H1 (cell line): ENCODE measurements around the gene NEO1. TPM values are rescaled to one million over a fixed set of nuclear protein-coding genes. Genes with fewer than 3 reads are reported as not detected.

Experiments
- CTCF ChIA-PET: fragments of 300-600 bp; sonication (Branson Sonifier 250); formaldehyde crosslinking; loops from one replicate; lab custom pipeline; 2021; ENCODE audit not compliant: partially characterized antibody; lab: Charles Lee
- POLR2A ChIA-PET: fragments of 300-600 bp; sonication (Branson Sonifier 250); formaldehyde crosslinking; loops from one replicate; lab custom pipeline; 2021; ENCODE audit warnings: inconsistent platforms; ENCODE audit not compliant: partially characterized antibody; lab: Charles Lee
- DNase-seq, 2 experiments: peaks; one replicate each; pipeline versions ENCODE4 v3.0.0 to v3.0.0-alpha.2; 2010 to 2022; ENCODE audit warnings: low spot score in 2 of 2, low read depth in 1 of 2, mixed read lengths in 1 of 2
- FAIRE-seq: peaks from 2 replicates; lab custom pipeline; 2011; peaks lifted over from hg19 to GRCh38; lab: Jason Lieb, UNC
- H2AFZ ChIP-seq: 2 replicates; pipeline ENCODE4 v1.8.1; 2012; ENCODE audit warnings: low read length, inconsistent platforms
- H2AK5ac ChIP-seq: 2 replicates; pipeline ENCODE4 v1.6.1; 2013; ENCODE audit warnings: low read depth, low read length
- H2BK120ac ChIP-seq: replicated peaks from 2 replicates; pipeline ENCODE3; 2013; ENCODE audit warnings: low read depth, low read length, inconsistent platforms
- H2BK12ac ChIP-seq: 2 replicates; pipeline ENCODE4 v1.6.1; 2013; ENCODE audit warnings: low read depth, low read length
- H2BK15ac ChIP-seq: 2 replicates; pipeline ENCODE4 v1.6.1; 2013; ENCODE audit warnings: low read length
- H2BK20ac ChIP-seq: 2 replicates; pipeline ENCODE4 v1.6.1; 2013; ENCODE audit warnings: low read length
- H2BK5ac ChIP-seq: 2 replicates; pipeline ENCODE4 v1.6.1; 2013; ENCODE audit warnings: low read depth, low read length
- H3K14ac ChIP-seq: 2 replicates; pipeline ENCODE4 v1.6.1; 2013; ENCODE audit warnings: inconsistent platforms; ENCODE audit not compliant: insufficient read length
- H3K18ac ChIP-seq: 2 replicates; pipeline ENCODE4 v1.6.1; 2013; ENCODE audit warnings: low read length; ENCODE audit errors: extremely low read depth
- H3K23ac ChIP-seq: 2 replicates; pipeline ENCODE4 v1.6.1; 2013; ENCODE audit warnings: inconsistent platforms; ENCODE audit not compliant: insufficient read length
- H3K23me2 ChIP-seq: 2 replicates; pipeline ENCODE4 v1.6.1; 2013; ENCODE audit warnings: low read depth, low read length
- H3K27ac ChIP-seq: 2 replicates; pipeline ENCODE4 v1.6.1; 2011; ENCODE audit warnings: low read depth, low read length, inconsistent platforms
- H3K27me3 ChIP-seq, 4 experiments: replicated peaks in 1 of 4; 1 replicate in 1 of 4; 2 replicates in 3 of 4; pipeline versions ENCODE4 v1.6.1 to v1.8.1; 2011 to 2013; ENCODE audit warnings: low read length in 3 of 4, mild to moderate bottlenecking in 3 of 4, inconsistent platforms in 2 of 4, mixed read lengths in 2 of 4, moderate library complexity in 1 of 4; ENCODE audit not compliant: control insufficient read depth in 3 of 4, insufficient read depth in 3 of 4; ENCODE audit errors: extremely low read depth in 1 of 4
- H3K36me3 ChIP-seq, 4 experiments: 2 replicates each; pipeline versions ENCODE4 v1.6.1 to v1.8.1; 2011 to 2013; ENCODE audit warnings: mild to moderate bottlenecking in 4 of 4, low read length in 3 of 4, moderate library complexity in 2 of 4, control low read depth in 1 of 4, inconsistent platforms in 1 of 4; ENCODE audit not compliant: insufficient read depth in 4 of 4, control insufficient read depth in 2 of 4
- H3K4ac ChIP-seq: replicated peaks from 2 replicates; pipeline ENCODE3; 2013; ENCODE audit warnings: low read length, low read depth, mixed read lengths, inconsistent platforms; ENCODE audit not compliant: insufficient read length
- H3K4me1 ChIP-seq, 4 experiments: replicated peaks in 1 of 4; 1 replicate in 1 of 4; 2 replicates in 3 of 4; pipeline versions ENCODE4 v1.6.1 to v1.8.1; 2011 to 2013; ENCODE audit warnings: low read length in 3 of 4, inconsistent platforms in 2 of 4, mixed read lengths in 1 of 4; ENCODE audit not compliant: insufficient read depth in 4 of 4, control insufficient read depth in 3 of 4
- H3K4me2 ChIP-seq, 2 experiments: 2 replicates each; pipeline versions ENCODE4 v1.6.1 to v1.8.1; 2011 to 2013; ENCODE audit warnings: low read depth in 2 of 2, low read length in 2 of 2, control low read depth in 1 of 2, inconsistent platforms in 1 of 2, mild to moderate bottlenecking in 1 of 2; ENCODE audit not compliant: insufficient read depth in 1 of 2
- H3K4me3 ChIP-seq, 4 experiments: fragments of 200-600, 300-600 bp in 1 of 4; sonication (generic), shearing (Covaris generic), sonication (Bioruptor Twin) in 1 of 4; 2 replicates each; pipeline versions ENCODE4 v1.5.1 to v1.8.1; 2011 to 2016; ENCODE audit warnings: low read length in 4 of 4, low read depth in 3 of 4, control low read depth in 2 of 4, inconsistent platforms in 2 of 4, mild to moderate bottlenecking in 2 of 4, mixed read lengths in 1 of 4, moderate library complexity in 1 of 4; ENCODE audit not compliant: insufficient read depth in 2 of 4; ENCODE audit errors: extremely low read depth in 1 of 4
- H3K56ac ChIP-seq: replicated peaks from 2 replicates; pipeline ENCODE3; 2013; ENCODE audit warnings: low read depth, mild to moderate bottlenecking, mixed read lengths, low read length, inconsistent platforms; ENCODE audit not compliant: insufficient read length
- H3K79me1 ChIP-seq: 2 replicates; pipeline ENCODE4 v1.6.1; 2013; ENCODE audit warnings: low read depth, low read length, control low read depth
- H3K79me2 ChIP-seq, 2 experiments: 2 replicates each; pipeline versions ENCODE4 v1.6.1 to v1.8.1; 2012 to 2013; ENCODE audit warnings: low read length in 2 of 2, mild to moderate bottlenecking in 2 of 2, inconsistent platforms in 1 of 2; ENCODE audit not compliant: insufficient read depth in 2 of 2, control insufficient read depth in 1 of 2
- H3K9ac ChIP-seq, 4 experiments: replicated peaks in 1 of 4; 1 replicate in 1 of 4; 2 replicates in 3 of 4; pipeline versions ENCODE4 v1.6.1 to v1.8.1; 2011 to 2013; ENCODE audit warnings: low read depth in 3 of 4, low read length in 3 of 4, control low read depth in 2 of 4, mild to moderate bottlenecking in 2 of 4, moderate library complexity in 2 of 4, inconsistent platforms in 1 of 4; ENCODE audit errors: extremely low read depth in 1 of 4
- H3K9me3 ChIP-seq, 2 experiments: 2 replicates each; pipeline versions ENCODE4 v1.6.1 to v1.8.1; 2012 to 2013; ENCODE audit warnings: mild to moderate bottlenecking in 2 of 2, moderate library complexity in 2 of 2, control low read depth in 1 of 2, inconsistent platforms in 1 of 2, low read depth in 1 of 2, low read length in 1 of 2, mixed read lengths in 1 of 2; ENCODE audit not compliant: insufficient read depth in 2 of 2
- H4K20me1 ChIP-seq, 2 experiments: replicated peaks in 1 of 2; 2 replicates each; pipeline versions ENCODE3 to v1.8.1; 2011 to 2013; ENCODE audit warnings: inconsistent platforms in 2 of 2, low read length in 2 of 2, mild to moderate bottlenecking in 1 of 2; ENCODE audit not compliant: insufficient read depth in 2 of 2, control insufficient read depth in 1 of 2
- H4K5ac ChIP-seq: 2 replicates; pipeline ENCODE4 v1.6.1; 2013; ENCODE audit warnings: low read length, low read depth, mixed read lengths, inconsistent platforms; ENCODE audit not compliant: insufficient read length
- H4K8ac ChIP-seq: 2 replicates; pipeline ENCODE4 v1.8.0; 2013; ENCODE audit warnings: mild to moderate bottlenecking, moderate library complexity, low read length, inconsistent platforms; ENCODE audit not compliant: insufficient read depth; ENCODE audit errors: extremely low read depth
- H4K91ac ChIP-seq: replicated peaks from 2 replicates; pipeline ENCODE3; 2013; ENCODE audit warnings: low read length, mixed read lengths, inconsistent platforms; ENCODE audit not compliant: insufficient read length
- BCL11A ChIP-seq, 2 experiments: IDR thresholded peaks; one replicate each; pipeline ENCODE4 v1.6.1; 2011; ENCODE audit warnings: low read depth in 2 of 2, low read length in 2 of 2, mild to moderate bottlenecking in 2 of 2
- CBX5 ChIP-seq: fragments of 300-800, 300-1000 bp; sonication (generic); IDR thresholded peaks from 2 replicates; pipeline ENCODE4 v1.7.1; 2016; ENCODE audit warnings: antibody characterized with exemption, low read length, low read depth
- CBX8 ChIP-seq: fragments of 300-800, 300-1000 bp; sonication (generic); IDR thresholded peaks from 2 replicates; pipeline ENCODE4 v1.7.1; 2016; ENCODE audit warnings: low read depth, low read length, borderline replicate concordance
- EP300 ChIP-seq, 2 experiments: IDR thresholded peaks; 1 replicate in 1 of 2; 2 replicates in 1 of 2; pipeline ENCODE4 v1.6.1; 2011 to 2012; ENCODE audit warnings: low read depth in 2 of 2, low read length in 2 of 2, mild to moderate bottlenecking in 2 of 2, borderline replicate concordance in 1 of 2, inconsistent platforms in 1 of 2, moderate library complexity in 1 of 2
- EZH2 ChIP-seq: fragments of 200-600 bp; sonication (generic); IDR thresholded peaks from 2 replicates; pipeline ENCODE4 v1.7.1; 2012; ENCODE audit warnings: low read depth, mild to moderate bottlenecking, moderate library complexity, low read length, inconsistent platforms; ENCODE audit not compliant: severe bottlenecking
- HDAC2 ChIP-seq, 2 experiments: fragments of 300-600 bp in 1 of 2; sonication (generic) in 1 of 2; IDR thresholded peaks; 2 replicates each; pipeline ENCODE4 v1.6.1; 2011 to 2012; ENCODE audit warnings: low read depth in 2 of 2, low read length in 2 of 2, mild to moderate bottlenecking in 2 of 2, moderate library complexity in 2 of 2, borderline replicate concordance in 1 of 2, inconsistent platforms in 1 of 2
- HDAC6 ChIP-seq: IDR thresholded peaks from one replicate; pipeline ENCODE4 v1.7.1; 2012; ENCODE audit warnings: low read depth, mild to moderate bottlenecking, inconsistent platforms, low read length, moderate library complexity
- POU5F1 ChIP-seq: IDR thresholded peaks from 2 replicates; pipeline ENCODE4 v1.6.1; 2011; ENCODE audit warnings: low read depth, mild to moderate bottlenecking, low read length, moderate library complexity
- RAD21 ChIP-seq, 2 experiments: IDR thresholded peaks in 1 of 2; conservative IDR thresholded peaks in 1 of 2; 2 replicates each; pipeline ENCODE4 v1.6.1; 2011; ENCODE audit warnings: low read depth in 2 of 2, low read length in 2 of 2, improper control_type of control experiment in 1 of 2, inconsistent platforms in 1 of 2, mild to moderate bottlenecking in 1 of 2, moderate library complexity in 1 of 2
- RXRA ChIP-seq: IDR thresholded peaks from 2 replicates; pipeline ENCODE4 v1.6.1; 2011; ENCODE audit warnings: low read depth, mild to moderate bottlenecking, low read length, moderate library complexity; ENCODE audit not compliant: insufficient read depth
- polyA plus RNA-seq, 7 experiments: library from polyadenylated mRNA; depleted of rRNA in 3 of 7; stranded (reverse) in 5 of 7; unstranded in 2 of 7; fragments of >200 nt in 5 of 7; fragments of 200-250 nt in 2 of 7; gene quantifications; 1 replicate in 5 of 7; 2 replicates in 1 of 7; 4 replicates in 1 of 7; pipeline versions ENCODE4 v1.2.1 to v1.2.3, GENCODE V29; 2011 to 2013; ENCODE audit warnings: missing spikeins in 2 of 7, mixed read lengths in 2 of 7
- total RNA-seq: library from RNA; stranded (reverse); fragmentation: NEBNext Ultra II Directional; extraction: Animal tissue kit (Norgen Biotek cat#: 25700); gene quantifications from 2 replicates; pipeline ENCODE4 v1.2.1, GENCODE V29; 2021
- TF ChIP-seq, protein P1 (sequence below), 3 experiments: IDR thresholded peaks; 1 replicate in 2 of 3; 2 replicates in 1 of 3; pipeline versions ENCODE4 v1.5.1 to v1.6.1; 2011; ENCODE audit warnings: low read length in 3 of 3, mild to moderate bottlenecking in 3 of 3, inconsistent platforms in 2 of 3, low read depth in 1 of 3, moderate library complexity in 1 of 3; ENCODE audit not compliant: insufficient read depth in 1 of 3; ENCODE audit errors: control extremely low read depth in 1 of 3

The NEO1 gene
- total and polyA plus RNA-seq, 2 of the 8 experiments (the other 6 are each of a cell fraction or from before 2014, with no cell fraction given): 36.0 to 51.0 TPM

DNA sequence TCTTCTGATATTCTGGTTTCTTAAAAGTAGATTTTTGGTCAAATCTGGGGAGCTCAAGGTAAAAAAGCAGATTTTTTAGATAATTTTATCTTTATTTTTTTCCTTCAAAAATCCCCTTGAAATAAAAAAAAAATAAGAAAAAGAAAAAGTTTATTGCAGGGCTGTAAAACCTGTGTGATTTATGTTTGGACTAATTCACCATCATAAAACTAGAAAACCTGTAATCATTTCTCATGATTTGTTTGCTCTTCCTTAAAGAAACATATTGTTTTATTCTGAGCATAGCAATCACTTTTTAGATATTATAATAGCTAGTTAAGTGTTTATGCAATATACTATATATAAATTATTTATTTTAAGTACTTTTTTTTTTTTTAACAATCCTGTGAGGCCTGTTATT, 68.0 kb downstream of the NEO1 start:
- Histone ChIP-seq H4K8ac (no peak overlapping the region), H3K9me3 (no peaks in the 10 kb centered on the region), H2BK5ac (no peak overlapping the region), H3K36me3 (peaks cover 0 to 4% (median 0%) of the 10 kb centered on the region in 4 experiments; a peak in 2 of 8 replicates), H4K91ac (no peak overlapping the region), H2BK20ac (no peak overlapping the region), H3K23me2 (no peaks in the 10 kb centered on the region; the same call in 1 of the 2 replicates), H3K27me3 (no peaks in the 10 kb centered on the region), H3K18ac (no peak overlapping the region), H3K79me1 (no peaks in the 10 kb centered on the region), H2AK5ac (no peak overlapping the region), H4K5ac (no peak overlapping the region), H4K20me1 (no peaks in the 10 kb centered on the region), H2BK120ac (no peak overlapping the region), H3K9ac (no peak overlapping the region), H3K4me2 (no peak overlapping the region), H3K27ac (no peak overlapping the region), H3K4me1 (no peaks in the 10 kb centered on the region), H3K79me2 (no peaks in the 10 kb centered on the region), H2AFZ (no peak overlapping the region), H2BK12ac (no peak overlapping the region), H3K23ac (no peak overlapping the region), H3K4me3 (no peak overlapping the region), H3K14ac (no peak overlapping the region), H3K56ac (no peak overlapping the region), H2BK15ac (no peak overlapping the region), H3K4ac (no peak overlapping the region)
- ChIA-PET CTCF (interaction anchor here (1.3 kb wide), 1 partner anchor 11 kb away, joined by 5 read pairs; no protein-coding TSS in a partner anchor), POLR2A (no interaction called here)
- FAIRE-seq (no peak), DNase-seq (no peak)
- TF ChIP-seq, protein P1, sequence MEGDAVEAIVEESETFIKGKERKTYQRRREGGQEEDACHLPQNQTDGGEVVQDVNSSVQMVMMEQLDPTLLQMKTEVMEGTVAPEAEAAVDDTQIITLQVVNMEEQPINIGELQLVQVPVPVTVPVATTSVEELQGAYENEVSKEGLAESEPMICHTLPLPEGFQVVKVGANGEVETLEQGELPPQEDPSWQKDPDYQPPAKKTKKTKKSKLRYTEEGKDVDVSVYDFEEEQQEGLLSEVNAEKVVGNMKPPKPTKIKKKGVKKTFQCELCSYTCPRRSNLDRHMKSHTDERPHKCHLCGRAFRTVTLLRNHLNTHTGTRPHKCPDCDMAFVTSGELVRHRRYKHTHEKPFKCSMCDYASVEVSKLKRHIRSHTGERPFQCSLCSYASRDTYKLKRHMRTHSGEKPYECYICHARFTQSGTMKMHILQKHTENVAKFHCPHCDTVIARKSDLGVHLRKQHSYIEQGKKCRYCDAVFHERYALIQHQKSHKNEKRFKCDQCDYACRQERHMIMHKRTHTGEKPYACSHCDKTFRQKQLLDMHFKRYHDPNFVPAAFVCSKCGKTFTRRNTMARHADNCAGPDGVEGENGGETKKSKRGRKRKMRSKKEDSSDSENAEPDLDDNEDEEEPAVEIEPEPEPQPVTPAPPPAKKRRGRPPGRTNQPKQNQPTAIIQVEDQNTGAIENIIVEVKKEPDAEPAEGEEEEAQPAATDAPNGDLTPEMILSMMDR (IDR thresholded peaks at IDR 0.05; ENCODE audit: control extremely low read depth in 1 of 3, insufficient read depth in 1 of 3, low read depth in 1 of 3, low read length in 3 of 3): no peak
- TF ChIP-seq HDAC2 (IDR thresholded peaks at IDR 0.05; ENCODE audit: borderline replicate concordance in 1 of 2, low read depth in 2 of 2, low read length in 2 of 2): no peak
- TF ChIP-seq CBX5: no peak
- TF ChIP-seq EZH2: no peak
- no peak for TF ChIP-seq RAD21 (IDR thresholded peaks at IDR 0.05 in 1 of 2, conservative IDR thresholded peaks at IDR 0.05 in 1 of 2; ENCODE audit: low read depth in 2 of 2, low read length in 2 of 2)
- TF ChIP-seq EP300 (IDR thresholded peaks at IDR 0.05; ENCODE audit: borderline replicate concordance in 1 of 2, low read depth in 2 of 2, low read length in 2 of 2): no peak
- TF ChIP-seq BCL11A (IDR thresholded peaks at IDR 0.05; ENCODE audit: low read depth in 2 of 2, low read length in 2 of 2): no peak
- TF ChIP-seq HDAC6: no peak
- TF ChIP-seq CBX8: no peak
- TF ChIP-seq RXRA: no peak
- no peak for TF ChIP-seq POU5F1
